ENCODE results near the gene TIGD3. TPM values are rescaled to one million over a fixed set of nuclear protein-coding genes. Genes with fewer than 3 reads are reported as not detected.

The TIGD3 gene
- total and polyA plus RNA-seq, 4 donors: 0.08 to 0.33 (median 0.17) TPM; not detected in 1

DNA sequence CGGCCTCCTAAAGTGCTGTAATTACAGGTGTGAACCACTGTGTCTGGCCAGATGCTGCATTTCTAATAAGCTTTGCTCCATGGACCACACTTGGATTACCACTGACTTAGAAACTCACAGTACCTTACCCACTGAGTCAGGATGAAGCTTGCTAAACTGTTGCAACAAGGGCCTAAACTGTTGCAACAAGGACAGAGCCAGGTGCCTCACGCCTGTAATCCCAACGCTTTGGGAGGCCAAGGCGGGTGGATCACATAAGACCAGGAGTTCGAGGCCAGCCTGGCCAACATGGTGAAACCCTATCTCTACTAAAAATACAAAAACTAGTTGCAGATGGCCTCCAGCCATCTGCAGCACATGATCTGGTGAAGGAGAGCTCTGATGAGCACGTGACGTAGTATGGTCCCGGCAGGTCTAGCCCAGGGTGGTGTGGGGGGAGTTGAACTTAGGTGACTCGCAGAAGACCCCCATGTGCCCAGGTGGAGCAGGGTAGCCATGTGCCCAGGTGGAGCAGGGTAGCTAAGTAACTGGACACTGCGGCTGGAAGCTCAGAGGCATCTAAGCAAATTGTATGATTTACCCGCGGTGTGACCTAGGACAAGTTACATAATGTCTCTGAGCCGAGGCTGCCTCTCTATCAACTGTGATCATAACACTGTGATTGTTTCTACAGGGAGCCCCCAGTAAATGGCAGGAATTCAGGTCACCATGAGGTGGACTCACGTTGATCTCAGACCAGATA lies 19.5 kb downstream of the TIGD3 start (continued):
- TF ChIP-seq, protein P1, sequence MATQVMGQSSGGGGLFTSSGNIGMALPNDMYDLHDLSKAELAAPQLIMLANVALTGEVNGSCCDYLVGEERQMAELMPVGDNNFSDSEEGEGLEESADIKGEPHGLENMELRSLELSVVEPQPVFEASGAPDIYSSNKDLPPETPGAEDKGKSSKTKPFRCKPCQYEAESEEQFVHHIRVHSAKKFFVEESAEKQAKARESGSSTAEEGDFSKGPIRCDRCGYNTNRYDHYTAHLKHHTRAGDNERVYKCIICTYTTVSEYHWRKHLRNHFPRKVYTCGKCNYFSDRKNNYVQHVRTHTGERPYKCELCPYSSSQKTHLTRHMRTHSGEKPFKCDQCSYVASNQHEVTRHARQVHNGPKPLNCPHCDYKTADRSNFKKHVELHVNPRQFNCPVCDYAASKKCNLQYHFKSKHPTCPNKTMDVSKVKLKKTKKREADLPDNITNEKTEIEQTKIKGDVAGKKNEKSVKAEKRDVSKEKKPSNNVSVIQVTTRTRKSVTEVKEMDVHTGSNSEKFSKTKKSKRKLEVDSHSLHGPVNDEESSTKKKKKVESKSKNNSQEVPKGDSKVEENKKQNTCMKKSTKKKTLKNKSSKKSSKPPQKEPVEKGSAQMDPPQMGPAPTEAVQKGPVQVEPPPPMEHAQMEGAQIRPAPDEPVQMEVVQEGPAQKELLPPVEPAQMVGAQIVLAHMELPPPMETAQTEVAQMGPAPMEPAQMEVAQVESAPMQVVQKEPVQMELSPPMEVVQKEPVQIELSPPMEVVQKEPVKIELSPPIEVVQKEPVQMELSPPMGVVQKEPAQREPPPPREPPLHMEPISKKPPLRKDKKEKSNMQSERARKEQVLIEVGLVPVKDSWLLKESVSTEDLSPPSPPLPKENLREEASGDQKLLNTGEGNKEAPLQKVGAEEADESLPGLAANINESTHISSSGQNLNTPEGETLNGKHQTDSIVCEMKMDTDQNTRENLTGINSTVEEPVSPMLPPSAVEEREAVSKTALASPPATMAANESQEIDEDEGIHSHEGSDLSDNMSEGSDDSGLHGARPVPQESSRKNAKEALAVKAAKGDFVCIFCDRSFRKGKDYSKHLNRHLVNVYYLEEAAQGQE (IDR thresholded peaks at IDR 0.05): no peak
- TF ChIP-seq, protein P2, sequence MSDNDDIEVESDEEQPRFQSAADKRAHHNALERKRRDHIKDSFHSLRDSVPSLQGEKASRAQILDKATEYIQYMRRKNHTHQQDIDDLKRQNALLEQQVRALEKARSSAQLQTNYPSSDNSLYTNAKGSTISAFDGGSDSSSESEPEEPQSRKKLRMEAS (IDR thresholded peaks at IDR 0.05): no peak
- TF ChIP-seq GABPA (IDR thresholded peaks at IDR 0.05 in 1 of 2, conservative IDR thresholded peaks at IDR 0.05 in 1 of 2) (no peak), RXRA (IDR thresholded peaks at IDR 0.05) (no peak), RAD21 (IDR thresholded peaks at IDR 0.05) (no peak), FOXA1 (IDR thresholded peaks at IDR 0.05) (no peak), YY1 (IDR thresholded peaks at IDR 0.05) (no peak)

DNA sequence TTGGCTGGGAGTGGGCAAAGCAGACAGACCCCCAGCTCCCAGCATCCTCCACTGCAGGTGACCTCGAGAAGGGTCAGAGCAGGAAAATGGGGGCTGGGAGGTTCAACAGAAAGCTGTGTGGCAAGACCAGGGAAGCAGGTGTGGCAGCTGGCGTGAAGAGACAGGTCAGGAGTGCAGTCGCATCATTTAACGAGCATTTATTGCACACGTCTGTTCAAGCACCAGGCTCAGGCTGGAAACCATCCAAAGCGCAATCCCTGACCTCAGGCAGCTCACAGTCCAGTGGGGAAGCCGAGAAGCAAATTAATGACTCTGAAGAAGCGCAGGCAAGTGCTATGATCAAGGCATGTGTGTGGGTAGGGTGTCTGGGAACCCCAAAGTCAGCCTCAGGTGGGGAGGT lies 20.5 kb downstream of the TIGD3 start:
- no peaks in the 10 kb centered on the region for H3K36me3 ChIP-seq (ENCODE audit: control insufficient read depth in 4 of 4, insufficient read depth in 3 of 4, low read depth in 1 of 4, low read length in 3 of 4)
- peaks cover 0 to 9% (median 4%) of the 10 kb centered on the region in 4 donors for H3K4me1 ChIP-seq (ENCODE audit: control insufficient read depth in 4 of 4, insufficient read depth in 4 of 4, low read length in 3 of 4)
- no peak for DNase-seq (ENCODE audit: low spot score)
- H3K27me3 ChIP-seq (ENCODE audit: control insufficient read depth in 4 of 4, insufficient read depth in 4 of 4, low read length in 3 of 4): no peaks in the 10 kb centered on the region
- TF ChIP-seq, protein P3, sequence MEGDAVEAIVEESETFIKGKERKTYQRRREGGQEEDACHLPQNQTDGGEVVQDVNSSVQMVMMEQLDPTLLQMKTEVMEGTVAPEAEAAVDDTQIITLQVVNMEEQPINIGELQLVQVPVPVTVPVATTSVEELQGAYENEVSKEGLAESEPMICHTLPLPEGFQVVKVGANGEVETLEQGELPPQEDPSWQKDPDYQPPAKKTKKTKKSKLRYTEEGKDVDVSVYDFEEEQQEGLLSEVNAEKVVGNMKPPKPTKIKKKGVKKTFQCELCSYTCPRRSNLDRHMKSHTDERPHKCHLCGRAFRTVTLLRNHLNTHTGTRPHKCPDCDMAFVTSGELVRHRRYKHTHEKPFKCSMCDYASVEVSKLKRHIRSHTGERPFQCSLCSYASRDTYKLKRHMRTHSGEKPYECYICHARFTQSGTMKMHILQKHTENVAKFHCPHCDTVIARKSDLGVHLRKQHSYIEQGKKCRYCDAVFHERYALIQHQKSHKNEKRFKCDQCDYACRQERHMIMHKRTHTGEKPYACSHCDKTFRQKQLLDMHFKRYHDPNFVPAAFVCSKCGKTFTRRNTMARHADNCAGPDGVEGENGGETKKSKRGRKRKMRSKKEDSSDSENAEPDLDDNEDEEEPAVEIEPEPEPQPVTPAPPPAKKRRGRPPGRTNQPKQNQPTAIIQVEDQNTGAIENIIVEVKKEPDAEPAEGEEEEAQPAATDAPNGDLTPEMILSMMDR (IDR thresholded peaks at IDR 0.05; ENCODE audit: low read depth, low read length, missing input control): no peak
- TF ChIP-seq SP1 (IDR thresholded peaks at IDR 0.05) (no peak), TAF1 (conservative IDR thresholded peaks at IDR 0.05) (no peak), FOXA2 (IDR thresholded peaks at IDR 0.05) (no peak), RXRA (IDR thresholded peaks at IDR 0.05) (no peak), GABPA (IDR thresholded peaks at IDR 0.05 in 1 of 2, conservative IDR thresholded peaks at IDR 0.05 in 1 of 2) (no peak), EGR1 (IDR thresholded peaks at IDR 0.05; ENCODE audit: low read depth in 2 of 2) (no peak), JUND (IDR thresholded peaks at IDR 0.05) (no peak), YY1 (IDR thresholded peaks at IDR 0.05) (no peak)
- TF ChIP-seq, protein P2 (IDR thresholded peaks at IDR 0.05): no peak
- H3K9me3 ChIP-seq (ENCODE audit: control insufficient read depth in 4 of 4, low read length in 3 of 4): no peaks in the 10 kb centered on the region
- no peak overlapping the region for H3K9ac ChIP-seq (ENCODE audit: low read depth in 1 of 2, low read length in 2 of 2)
- H3K4me3 ChIP-seq (ENCODE audit: low read depth in 1 of 3, low read length in 3 of 3): no peak overlapping the region
- 87% methylated on average over 8 of the region's 8 CpGs for WGBS
- H3K27ac ChIP-seq (ENCODE audit: low read depth in 1 of 2, low read length in 2 of 2): no peak overlapping the region

DNA sequence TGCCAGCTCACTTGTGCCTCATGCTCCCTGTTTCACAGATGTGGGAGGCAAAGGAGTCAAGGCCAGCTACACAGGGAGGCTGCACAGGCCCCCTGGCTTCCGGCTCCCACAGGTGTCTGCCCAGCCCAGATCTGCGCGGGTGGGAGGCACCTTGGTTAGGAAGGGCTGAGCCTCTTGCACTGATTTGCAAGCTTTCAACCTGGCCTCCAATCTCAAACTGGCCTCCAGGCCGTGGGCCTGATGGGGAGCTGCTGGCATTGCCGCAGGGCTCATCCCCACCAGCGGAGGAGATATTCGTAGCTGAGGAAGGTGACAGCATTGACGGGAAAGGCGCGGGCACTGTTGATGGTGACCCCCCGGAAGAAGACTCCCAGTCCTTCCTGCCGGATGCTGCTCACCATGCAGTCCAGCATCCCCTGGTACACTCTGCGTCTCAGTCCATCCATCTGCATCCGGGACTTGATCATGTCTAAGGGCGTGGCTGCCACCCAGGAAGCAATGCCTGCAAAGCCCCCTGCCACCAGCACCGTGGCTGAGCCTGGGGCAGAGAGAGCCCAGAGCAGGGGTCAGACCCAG lies 21.7 kb downstream of the TIGD3 start:
- no peak for DNase-seq (ENCODE audit: low spot score)
- no peak overlapping the region for H3K27ac ChIP-seq (ENCODE audit: low read depth in 1 of 2, low read length in 2 of 2)
- 95% methylated on average over 16 of the region's 16 CpGs for WGBS
- H3K27me3 ChIP-seq (ENCODE audit: control insufficient read depth in 4 of 4, insufficient read depth in 4 of 4, low read length in 3 of 4): no peaks in the 10 kb centered on the region
- H3K36me3 ChIP-seq (ENCODE audit: control insufficient read depth in 4 of 4, insufficient read depth in 3 of 4, low read depth in 1 of 4, low read length in 3 of 4): no peaks in the 10 kb centered on the region
- H3K4me3 ChIP-seq (ENCODE audit: low read depth in 1 of 3, low read length in 3 of 3): no peak overlapping the region
- H3K9ac ChIP-seq (ENCODE audit: low read depth in 1 of 2, low read length in 2 of 2): no peak overlapping the region
- H3K4me1 ChIP-seq (ENCODE audit: control insufficient read depth in 4 of 4, insufficient read depth in 4 of 4, low read length in 3 of 4): peaks cover 0 to 18% (median 11%) of the 10 kb centered on the region in 4 donors
- no peaks in the 10 kb centered on the region for H3K9me3 ChIP-seq (ENCODE audit: control insufficient read depth in 4 of 4, low read length in 3 of 4)
- TF ChIP-seq EGR1 (IDR thresholded peaks at IDR 0.05; ENCODE audit: low read depth in 2 of 2): no peak
- TF ChIP-seq RAD21 (IDR thresholded peaks at IDR 0.05): no peak
- no peak for TF ChIP-seq NR2F2 (IDR thresholded peaks at IDR 0.05)
- TF ChIP-seq, protein P4, sequence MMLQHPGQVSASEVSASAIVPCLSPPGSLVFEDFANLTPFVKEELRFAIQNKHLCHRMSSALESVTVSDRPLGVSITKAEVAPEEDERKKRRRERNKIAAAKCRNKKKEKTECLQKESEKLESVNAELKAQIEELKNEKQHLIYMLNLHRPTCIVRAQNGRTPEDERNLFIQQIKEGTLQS (IDR thresholded peaks at IDR 0.05): no peak
- TF ChIP-seq, protein P5, sequence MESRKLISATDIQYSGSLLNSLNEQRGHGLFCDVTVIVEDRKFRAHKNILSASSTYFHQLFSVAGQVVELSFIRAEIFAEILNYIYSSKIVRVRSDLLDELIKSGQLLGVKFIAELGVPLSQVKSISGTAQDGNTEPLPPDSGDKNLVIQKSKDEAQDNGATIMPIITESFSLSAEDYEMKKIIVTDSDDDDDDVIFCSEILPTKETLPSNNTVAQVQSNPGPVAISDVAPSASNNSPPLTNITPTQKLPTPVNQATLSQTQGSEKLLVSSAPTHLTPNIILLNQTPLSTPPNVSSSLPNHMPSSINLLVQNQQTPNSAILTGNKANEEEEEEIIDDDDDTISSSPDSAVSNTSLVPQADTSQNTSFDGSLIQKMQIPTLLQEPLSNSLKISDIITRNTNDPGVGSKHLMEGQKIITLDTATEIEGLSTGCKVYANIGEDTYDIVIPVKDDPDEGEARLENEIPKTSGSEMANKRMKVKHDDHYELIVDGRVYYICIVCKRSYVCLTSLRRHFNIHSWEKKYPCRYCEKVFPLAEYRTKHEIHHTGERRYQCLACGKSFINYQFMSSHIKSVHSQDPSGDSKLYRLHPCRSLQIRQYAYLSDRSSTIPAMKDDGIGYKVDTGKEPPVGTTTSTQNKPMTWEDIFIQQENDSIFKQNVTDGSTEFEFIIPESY (IDR thresholded peaks at IDR 0.05): no peak
- TF ChIP-seq RXRA (IDR thresholded peaks at IDR 0.05): no peak
- TF ChIP-seq, protein P2 (IDR thresholded peaks at IDR 0.05): no peak
- TF ChIP-seq JUND (IDR thresholded peaks at IDR 0.05): no peak
- TF ChIP-seq HNF4G (IDR thresholded peaks at IDR 0.05): no peak
- no peak for TF ChIP-seq FOXA1 (IDR thresholded peaks at IDR 0.05)

Data from liver (tissue), 9 donors.